ENCODE measurements around the gene OAS1.

DNA sequence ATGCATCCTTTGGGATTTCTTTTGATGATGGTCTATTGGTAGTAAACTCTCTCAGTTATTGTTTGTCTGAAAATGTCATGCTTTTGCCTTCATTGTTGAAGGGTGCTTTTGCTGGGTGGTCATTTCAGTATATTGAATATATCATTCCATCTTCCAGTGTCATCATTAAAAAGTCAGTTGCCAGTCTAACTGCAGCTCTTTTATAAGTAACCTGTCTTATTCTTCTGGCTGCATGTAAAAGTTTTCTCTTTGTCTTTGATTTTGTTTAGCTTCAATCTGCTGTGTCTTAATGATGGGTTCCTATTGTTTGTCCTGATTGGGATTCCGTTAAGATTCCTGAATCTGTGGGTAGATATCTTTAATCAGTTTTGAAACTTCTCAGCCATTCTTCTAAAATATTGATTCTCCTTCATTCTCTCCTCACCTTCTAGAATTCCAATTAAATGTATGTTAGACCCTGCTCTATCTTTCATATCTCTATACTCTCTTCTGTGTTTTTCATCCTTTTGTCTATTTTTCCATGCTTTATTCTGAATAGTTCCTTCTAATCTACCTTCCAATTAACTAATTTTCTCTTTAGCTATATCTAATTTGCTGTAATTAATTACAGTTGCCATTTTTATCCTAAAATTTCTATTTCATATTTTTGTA lies 6.4 kb downstream of the OAS1 start:
- no peak for TF ChIP-seq CTCF (IDR thresholded peaks at IDR 0.05)
- TF ChIP-seq POLR2A (IDR thresholded peaks at IDR 0.05), result no peak
